K562 (cell line): ENCODE data around the gene OR56B4. TPM values are rescaled to one million over a fixed set of nuclear protein-coding genes. Genes with fewer than 3 reads are reported as not detected.

Source experiments
- ATAC-seq: fragments of 200-7000 bp; cut with Tn5 transposase; 3 replicates; pipeline ENCODE4 v1.9.1; 2020; ENCODE audit warnings: moderate library complexity
- BruUV-seq: library from RNA; stranded (reverse); fragments of 400-500 nt; replicated peaks from 2 replicates; lab custom pipeline; 2021; lab: Mats Ljungman, UMichigan
- CTCF ChIA-PET: fragments of 300-600 bp; formaldehyde crosslinking; extraction: SDS; loops from one replicate; lab custom pipeline; 2021; ENCODE audit warnings: low intra/inter-chr PET ratio; lab: Yijun Ruan, JAX
- POLR2A ChIA-PET: fragments of 300-600, 350-650 bp; sonication (Branson Sonifier 250); formaldehyde crosslinking; extraction: SDS; loops from one replicate; lab custom pipeline; 2021; ENCODE audit warnings: antibody characterized with exemption, inconsistent platforms; lab: Yijun Ruan, JAX
- DNase-seq, 4 experiments: peaks; one replicate each; pipeline versions ENCODE4 v3.0.0 to v3.0.0-alpha.2; 2011 to 2018; ENCODE audit warnings: low spot score in 3 of 4, mixed read lengths in 3 of 4; ENCODE audit errors: extremely low read depth in 1 of 4
- FAIRE-seq: peaks from 2 replicates; lab custom pipeline; 2011; peaks lifted over from hg19 to GRCh38; lab: Jason Lieb, UNC
- H2AFZ ChIP-seq: 2 replicates; pipeline ENCODE4 v1.6.0; 2011; ENCODE audit warnings: low read depth, low read length, control low read depth, inconsistent platforms
- H3K27ac ChIP-seq: fragments of 200-600 bp; 3 replicates; pipeline ENCODE4 v1.8.0; 2011; ENCODE audit warnings: low read depth, mild to moderate bottlenecking, control low read depth, inconsistent platforms, low read length, moderate library complexity, mixed read lengths; ENCODE audit errors: extremely low read depth
- H3K27me3 ChIP-seq, 2 experiments: fragments of 300-600 bp in 1 of 2; 2 replicates in 1 of 2; 3 replicates in 1 of 2; pipeline versions ENCODE4 v1.6.0 to v1.8.0; 2011; ENCODE audit warnings: inconsistent platforms in 2 of 2, low read length in 2 of 2, mild to moderate bottlenecking in 1 of 2, mixed read lengths in 1 of 2, moderate library complexity in 1 of 2; ENCODE audit not compliant: control insufficient read depth in 2 of 2, insufficient read depth in 2 of 2
- H3K36me3 ChIP-seq: fragments of 300-600 bp; 3 replicates; pipeline ENCODE4 v1.8.0; 2011; ENCODE audit warnings: mild to moderate bottlenecking, low read length, inconsistent platforms; ENCODE audit not compliant: control insufficient read depth, insufficient read depth
- H3K4me1 ChIP-seq, 2 experiments: fragments of 200-600 bp in 1 of 2; replicated peaks in 1 of 2; 2 replicates in 1 of 2; 3 replicates in 1 of 2; pipeline versions ENCODE4 v1.5.1 to v1.8.0; 2011; ENCODE audit warnings: inconsistent platforms in 2 of 2, low read length in 2 of 2, mild to moderate bottlenecking in 1 of 2, mixed read lengths in 1 of 2, moderate library complexity in 1 of 2; ENCODE audit not compliant: control insufficient read depth in 2 of 2, insufficient read depth in 2 of 2
- H3K4me2 ChIP-seq: 2 replicates; pipeline ENCODE4 v1.6.1; 2011; ENCODE audit warnings: low read length, control low read depth, inconsistent platforms, mixed read lengths; ENCODE audit not compliant: insufficient read depth
- H3K4me3 ChIP-seq: fragments of 200-600 bp; sonication (generic), shearing (Covaris generic); 2 replicates; pipeline ENCODE4 v1.5.1; 2016; ENCODE audit warnings: control low read depth, inconsistent platforms
- H3K79me2 ChIP-seq: fragments of 200-600 bp; 3 replicates; pipeline ENCODE4 v1.8.0; 2011; ENCODE audit warnings: low read length, inconsistent platforms; ENCODE audit not compliant: control insufficient read depth, insufficient read depth
- H3K9ac ChIP-seq, 2 experiments: 2 replicates each; pipeline versions ENCODE4 v1.6.0 to v1.6.1; 2011; ENCODE audit warnings: low read depth in 2 of 2, low read length in 2 of 2, control low read depth in 1 of 2, inconsistent platforms in 1 of 2, mild to moderate bottlenecking in 1 of 2, mixed read lengths in 1 of 2; ENCODE audit not compliant: insufficient read depth in 1 of 2
- H3K9me1 ChIP-seq: one replicate; pipeline ENCODE4 v1.6.0; 2011; ENCODE audit warnings: inconsistent platforms, mild to moderate bottlenecking, low read length, moderate library complexity; ENCODE audit not compliant: control insufficient read depth, insufficient read depth
- H3K9me3 ChIP-seq: replicated peaks from 2 replicates; pipeline ENCODE4 v1.5.1; 2011; ENCODE audit warnings: low read depth, low read length, inconsistent platforms; ENCODE audit not compliant: control insufficient read depth, insufficient read depth
- H4K20me1 ChIP-seq: replicated peaks from 2 replicates; pipeline ENCODE4 v1.6.1; 2011; ENCODE audit warnings: low read length, inconsistent platforms, mixed read lengths; ENCODE audit not compliant: control insufficient read depth, insufficient read depth
- C11orf30 ChIP-seq: fragments of 450-650 bp; IDR thresholded peaks from 2 replicates; pipeline ENCODE4 v1.6.1; 2016; ENCODE audit warnings: low read depth, mild to moderate bottlenecking
- CXXC5 ChIP-seq: fragments of 250-450 bp; sonication (Bioruptor Pico); IDR thresholded peaks from 2 replicates; pipeline ENCODE4 v1.8.0; 2022; ENCODE audit warnings: inconsistent platforms, mild to moderate bottlenecking, moderate library complexity
- ELF1 ChIP-seq: fragments of 200-800 bp; sonication (Bioruptor generic); IDR thresholded peaks from 2 replicates; pipeline ENCODE4 v1.6.1; 2016; ENCODE audit warnings: missing genetic modification characterization, missing compliant biosample characterization
- HNRNPLL ChIP-seq: fragments of 200-400 bp; formaldehyde crosslinking; IDR thresholded peaks from 2 replicates; pipeline ENCODE4 v1.6.1; 2017; ENCODE audit warnings: low read length, low read depth, mild to moderate bottlenecking; ENCODE audit not compliant: poor library complexity, severe bottlenecking
- KAT2B ChIP-seq: IDR thresholded peaks from one replicate; pipeline ENCODE4 v1.6.1; 2012; ENCODE audit warnings: low read depth, mild to moderate bottlenecking, control low read depth, inconsistent platforms, low read length, moderate library complexity
- MEF2A ChIP-seq: IDR thresholded peaks from 2 replicates; pipeline ENCODE4 v1.6.1; 2011; ENCODE audit warnings: low read depth, mild to moderate bottlenecking, low read length, moderate library complexity; ENCODE audit not compliant: control insufficient read depth
- PHB ChIP-seq: fragments of 250-450 bp; sonication (Bioruptor Pico); IDR thresholded peaks from 2 replicates; pipeline ENCODE4 v1.5.0; 2021
- RAD51 ChIP-seq: fragments of 450-650 bp; IDR thresholded peaks from 2 replicates; pipeline ENCODE4 v1.7.1; 2016; ENCODE audit warnings: low read depth, mild to moderate bottlenecking, borderline replicate concordance
- SMARCA4 ChIP-seq: fragments of 450-650 bp; IDR thresholded peaks from 2 replicates; pipeline ENCODE4 v1.6.1; 2016
- TFAM ChIP-seq: fragments of 250-450 bp; sonication (Bioruptor Pico); conservative IDR thresholded peaks from 2 replicates; pipeline ENCODE4 v1.5.0; 2021; ENCODE audit warnings: mild to moderate bottlenecking, moderate library complexity
- XRCC4 ChIP-seq: IDR thresholded peaks from one replicate; pipeline ENCODE4 v1.6.1; 2011; ENCODE audit not compliant: insufficient read depth, insufficient read length; ENCODE audit errors: extremely low read depth
- ZNF282 ChIP-seq: sonication (generic); formaldehyde crosslinking; IDR thresholded peaks from 2 replicates; pipeline ENCODE4 v1.8.1; 2023; ENCODE audit warnings: missing genetic modification reagents
- ZNF444 ChIP-seq: fragments of 250-450 bp; sonication (Bioruptor Pico); IDR thresholded peaks from 2 replicates; pipeline ENCODE4 v1.4.0; 2020; ENCODE audit warnings: mild to moderate bottlenecking, moderate library complexity
- ZNF717 ChIP-seq: fragments of 250-450 bp; sonication (Bioruptor Pico); IDR thresholded peaks from 2 replicates; pipeline ENCODE4 v1.5.0; 2021
- WGBS: fragments of 100-300 bp; shearing (Covaris generic); methylation state at CpG from one replicate; pipeline ENCODE4 v1.1.6; 2016; ENCODE audit warnings: low coverage, mixed read lengths; ENCODE audit not compliant: insufficient coverage; ENCODE audit errors: missing lambda C conversion rate; 5-methylcytosine and 5-hydroxymethylcytosine counted together
- in situ Hi-C: fragments of 300-500 bp; cut with MboI; formaldehyde crosslinking; loops from 4 replicates; pipeline ENCODE4 v1.15.0; 2018; ENCODE audit warnings: inconsistent platforms, mixed read lengths
- intact Hi-C: fragments of 100-400 bp; cut with micrococcal nuclease; formaldehyde crosslinking; loops from 2 replicates; pipeline ENCODE4 v1.14.2; 2022
- polyA plus RNA-seq, 8 experiments: library from polyadenylated mRNA; depleted of rRNA in 4 of 8; stranded (reverse) in 5 of 8; unstranded in 3 of 8; fragments of >200 nt; fragmentation: Nextera tagmentation in 2 of 8; fragmentation: Illumina TruSeq in 1 of 8; extraction: Ambion mirVana in 2 of 8; extraction: Trizol in 1 of 8; gene quantifications; 2 replicates each; pipeline versions ENCODE4 v1.2.1 to v1.2.3, GENCODE V29; 2011 to 2014; ENCODE audit warnings: inconsistent platforms in 1 of 8, missing spikeins in 1 of 8
- total RNA-seq, 7 experiments: library from RNA; depleted of rRNA in 6 of 7; stranded (reverse); fragments of >200 nt in 6 of 7; fragmentation: Illumina TruSeq in 2 of 7; extraction: Trizol in 2 of 7; gene quantifications; 2 replicates each; pipeline versions ENCODE4 v1.2.1 to v1.2.3, GENCODE V29; 2011 to 2021; ENCODE audit warnings: low replicate concordance in 1 of 7
- TF ChIP-seq, protein P1 (sequence below): fragments of 450-650 bp; conservative IDR thresholded peaks from 2 replicates; pipeline ENCODE4 v1.6.1; 2016; ENCODE audit warnings: missing genetic modification characterization, low read depth, mild to moderate bottlenecking, missing compliant biosample characterization, moderate library complexity
- TF ChIP-seq, protein P2 (sequence below), 2 experiments: fragments of 450-650 bp in 1 of 2; IDR thresholded peaks; 2 replicates each; pipeline ENCODE4 v1.6.1; 2011 to 2017; ENCODE audit warnings: low read depth in 2 of 2, antibody characterized with exemption in 1 of 2, borderline replicate concordance in 1 of 2, low read length in 1 of 2, mild to moderate bottlenecking in 1 of 2, mixed read lengths in 1 of 2; ENCODE audit not compliant: control insufficient read depth in 1 of 2

Gene OR56B4
- total and polyA plus RNA-seq, 9 of the 15 experiments (the other 6 are each of a cell fraction or from before 2014, with no cell fraction given), result 0.07 TPM; not detected in 8

DNA sequence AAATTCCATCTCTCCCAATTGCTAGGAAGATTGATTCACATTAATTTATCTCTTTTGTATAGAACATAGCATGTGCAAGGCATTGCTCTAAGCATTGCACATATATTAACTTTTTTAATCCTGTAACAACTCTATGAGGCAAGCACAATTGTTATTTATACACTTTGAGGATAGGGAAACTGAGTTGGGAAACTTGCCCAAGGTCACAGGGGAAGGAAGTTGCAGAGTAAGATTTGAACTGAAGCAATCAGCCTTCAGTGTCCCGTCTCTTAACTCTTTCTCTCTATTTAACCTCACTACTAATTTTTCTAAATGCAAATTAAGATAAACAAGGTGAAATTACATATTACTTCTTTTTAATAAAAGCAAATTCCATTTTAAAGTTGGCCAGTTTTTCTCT lies 22.2 kb downstream of the OR56B4 start (continued):
- TF ChIP-seq MEF2A, result no peak
- TF ChIP-seq PHB, result no peak
- TF ChIP-seq ZNF444 (CRISPR knock-in tag), result no peak
- no peak for TF ChIP-seq ZNF282 (CRISPR knock-in tag)
- no peak for TF ChIP-seq KAT2B
- TF ChIP-seq SMARCA4, result no peak
- TF ChIP-seq ZNF717 (CRISPR knock-in tag), result no peak
- no peak for TF ChIP-seq CXXC5 (CRISPR knock-in tag)
- TF ChIP-seq, protein P1, sequence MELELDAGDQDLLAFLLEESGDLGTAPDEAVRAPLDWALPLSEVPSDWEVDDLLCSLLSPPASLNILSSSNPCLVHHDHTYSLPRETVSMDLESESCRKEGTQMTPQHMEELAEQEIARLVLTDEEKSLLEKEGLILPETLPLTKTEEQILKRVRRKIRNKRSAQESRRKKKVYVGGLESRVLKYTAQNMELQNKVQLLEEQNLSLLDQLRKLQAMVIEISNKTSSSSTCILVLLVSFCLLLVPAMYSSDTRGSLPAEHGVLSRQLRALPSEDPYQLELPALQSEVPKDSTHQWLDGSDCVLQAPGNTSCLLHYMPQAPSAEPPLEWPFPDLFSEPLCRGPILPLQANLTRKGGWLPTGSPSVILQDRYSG, result no peak
- no peak for TF ChIP-seq TFAM (CRISPR knock-in tag)

DNA sequence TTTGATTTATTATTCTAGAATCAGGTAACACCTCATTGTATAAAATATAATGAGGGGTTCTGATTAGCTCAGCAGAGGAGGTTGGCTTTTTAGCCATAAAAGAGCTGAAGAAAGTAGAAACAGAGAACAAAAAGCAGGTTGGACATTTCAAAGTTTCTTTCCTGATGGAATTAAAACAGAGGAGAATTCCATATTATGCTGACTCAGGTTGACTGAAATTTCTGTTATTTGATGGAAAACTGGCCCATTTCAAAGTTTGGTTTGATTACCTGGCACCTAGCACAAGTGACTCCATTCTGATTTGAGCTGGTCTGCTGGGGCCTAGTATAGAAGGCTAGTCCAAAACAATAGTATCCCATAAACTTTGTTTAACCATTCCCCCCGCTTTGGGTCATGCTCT lies 24.9 kb downstream of the OR56B4 start:
- Histone ChIP-seq H3K4me2 (no peak overlapping the region), H3K9me3 (no peaks in the 10 kb centered on the region), H3K9ac (no peak overlapping the region), H3K36me3 (no peaks in the 10 kb centered on the region), H2AFZ (no peak overlapping the region), H4K20me1 (no peaks in the 10 kb centered on the region), H3K9me1 (no peaks in the 10 kb centered on the region), H3K27ac (no peak overlapping the region), H3K4me3 (no peak overlapping the region), H3K27me3 (peaks cover 5 to 10% of the 10 kb centered on the region in 2 experiments; a peak in 3 of 5 replicates), H3K79me2 (no peaks in the 10 kb centered on the region), H3K4me1 (no peaks in the 10 kb centered on the region)
- ChIA-PET POLR2A (interaction anchor here (1.0 kb wide), 1 partner anchor 8 kb away, joined by 3 read pairs; no protein-coding TSS in a partner anchor), CTCF (no interaction called here)
- 0% methylated on average over 1 of the region's 1 CpG for WGBS
- DNase-seq (no peak), FAIRE-seq (no peak), ATAC-seq (no peak)
- in situ Hi-C loops (no loop called here), intact Hi-C loops (no loop called here)
- no TSS peak for BruUV-seq
- TF ChIP-seq, protein P2, sequence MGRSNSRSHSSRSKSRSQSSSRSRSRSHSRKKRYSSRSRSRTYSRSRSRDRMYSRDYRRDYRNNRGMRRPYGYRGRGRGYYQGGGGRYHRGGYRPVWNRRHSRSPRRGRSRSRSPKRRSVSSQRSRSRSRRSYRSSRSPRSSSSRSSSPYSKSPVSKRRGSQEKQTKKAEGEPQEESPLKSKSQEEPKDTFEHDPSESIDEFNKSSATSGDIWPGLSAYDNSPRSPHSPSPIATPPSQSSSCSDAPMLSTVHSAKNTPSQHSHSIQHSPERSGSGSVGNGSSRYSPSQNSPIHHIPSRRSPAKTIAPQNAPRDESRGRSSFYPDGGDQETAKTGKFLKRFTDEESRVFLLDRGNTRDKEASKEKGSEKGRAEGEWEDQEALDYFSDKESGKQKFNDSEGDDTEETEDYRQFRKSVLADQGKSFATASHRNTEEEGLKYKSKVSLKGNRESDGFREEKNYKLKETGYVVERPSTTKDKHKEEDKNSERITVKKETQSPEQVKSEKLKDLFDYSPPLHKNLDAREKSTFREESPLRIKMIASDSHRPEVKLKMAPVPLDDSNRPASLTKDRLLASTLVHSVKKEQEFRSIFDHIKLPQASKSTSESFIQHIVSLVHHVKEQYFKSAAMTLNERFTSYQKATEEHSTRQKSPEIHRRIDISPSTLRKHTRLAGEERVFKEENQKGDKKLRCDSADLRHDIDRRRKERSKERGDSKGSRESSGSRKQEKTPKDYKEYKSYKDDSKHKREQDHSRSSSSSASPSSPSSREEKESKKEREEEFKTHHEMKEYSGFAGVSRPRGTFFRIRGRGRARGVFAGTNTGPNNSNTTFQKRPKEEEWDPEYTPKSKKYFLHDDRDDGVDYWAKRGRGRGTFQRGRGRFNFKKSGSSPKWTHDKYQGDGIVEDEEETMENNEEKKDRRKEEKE (IDR thresholded peaks at IDR 0.05; ENCODE audit: borderline replicate concordance in 1 of 2, control insufficient read depth in 1 of 2, low read depth in 2 of 2, low read length in 1 of 2), result no peak
- TF ChIP-seq XRCC4 (no peak), ELF1 (tag) (no peak), HNRNPLL (no peak), RAD51 (no peak), C11orf30 (peak; percentile 45)
